SK-N-MC (cell line): ENCODE measurements around the gene AHRR.
"Not testable (repeated sequence)": the region's sequence is repeated elsewhere in the genome, so short reads cannot be mapped to it uniquely, and the experiment has no call there.

Source experiments
- EZH2 ChIP-seq: fragments of 200-600 bp; sonication (generic); IDR thresholded peaks from one replicate; pipeline ENCODE4 v1.6.1; 2017; ENCODE audit warnings: antibody characterized with exemption
- FOXP2 ChIP-seq: optimal IDR thresholded peaks from 2 replicates; pipeline ENCODE3; 2011; ENCODE audit warnings: mild to moderate bottlenecking, moderate library complexity; ENCODE audit not compliant: insufficient read depth; ENCODE audit errors: extremely low read length, control extremely low read depth
- POLR2AphosphoS5 ChIP-seq: IDR thresholded peaks from 2 replicates; pipeline ENCODE4 v1.6.1; 2012; ENCODE audit warnings: mild to moderate bottlenecking, low read depth, low read length, borderline replicate concordance

DNA sequence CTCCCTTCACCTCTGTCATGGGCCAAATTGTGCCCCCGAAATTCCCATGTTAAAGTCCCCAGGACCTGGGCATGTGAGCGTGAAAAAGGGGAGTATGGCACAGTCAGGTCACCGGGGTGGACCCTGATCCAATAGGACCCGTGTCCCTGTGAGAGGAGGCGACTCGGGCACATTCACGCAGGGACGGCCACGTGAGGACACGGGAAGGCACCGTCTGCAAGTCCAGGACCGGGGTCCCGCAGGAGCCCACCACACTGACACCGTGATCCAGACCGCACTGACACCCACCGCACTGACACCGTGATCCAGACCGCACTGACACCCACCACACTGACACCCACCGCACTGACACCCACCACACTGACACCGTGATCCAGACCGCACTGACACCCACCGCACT is 165.1 kb downstream of the AHRR start:
- not testable (repeated sequence) for TF ChIP-seq POLR2AphosphoS5, EZH2, FOXP2
